ENCODE results near the gene RSBN1.
"Not testable (repeated sequence)": the region's sequence is repeated elsewhere in the genome, so short reads cannot be mapped to it uniquely, and the experiment has no call there.

Gene RSBN1

GRCh38 chr1:113811888-113812660 is at the start of gene RSBN1:
TSS of gene RSBN1 (minus strand) at chr1:113812476. CDS start at chr1:113812412, 64 bp downstream.
- peak; percentile 96 for DNase-seq (ENCODE audit: low read depth)

GRCh38 chr1:113861641-113862040 is 49.4 kb upstream of the RSBN1 start:
- no peak for DNase-seq (ENCODE audit: low read depth)

- no peak for DNase-seq (ENCODE audit: low read depth)
Measured at GRCh38 chr1:113860891-113861290, 48.6 kb upstream of the RSBN1 start.

GRCh38 chr1:113859478-113860175 is 47.4 kb upstream of the RSBN1 start:
- no peak for DNase-seq (ENCODE audit: low read depth)

- DNase-seq (ENCODE audit: low read depth): no peak
Measured at GRCh38 chr1:113858982-113859381, 46.7 kb upstream of the RSBN1 start.

GRCh38 chr1:113858418-113858817 is 46.1 kb upstream of the RSBN1 start:
- no peak for DNase-seq (ENCODE audit: low read depth)

GRCh38 chr1:113857776-113858175 is 45.5 kb upstream of the RSBN1 start:
- DNase-seq (ENCODE audit: low read depth): no peak

- no peak for DNase-seq (ENCODE audit: low read depth)
Measured at GRCh38 chr1:113856401-113856790, 44.1 kb upstream of the RSBN1 start.

GRCh38 chr1:113855630-113856400 is 43.5 kb upstream of the RSBN1 start:
- no peak for DNase-seq (ENCODE audit: low read depth)

GRCh38 chr1:113854234-113854633 is 42.0 kb upstream of the RSBN1 start:
- DNase-seq (ENCODE audit: low read depth): no peak

GRCh38 chr1:113852694-113853093 is 40.4 kb upstream of the RSBN1 start:
- not testable (repeated sequence) for DNase-seq (ENCODE audit: low read depth)

- no peak for DNase-seq (ENCODE audit: low read depth)
Measured at GRCh38 chr1:113850127-113850796, 38.0 kb upstream of the RSBN1 start.

- DNase-seq (ENCODE audit: low read depth): no peak
Measured at GRCh38 chr1:113849072-113849471, 36.8 kb upstream of the RSBN1 start.

GRCh38 chr1:113846391-113847035 is 34.2 kb upstream of the RSBN1 start:
- no peak for DNase-seq (ENCODE audit: low read depth)

- DNase-seq (ENCODE audit: low read depth): no peak
Measured at GRCh38 chr1:113836534-113836933, 24.3 kb upstream of the RSBN1 start.

- no peak for DNase-seq (ENCODE audit: low read depth)
Measured at GRCh38 chr1:113835686-113836290, 23.5 kb upstream of the RSBN1 start.

- DNase-seq (ENCODE audit: low read depth): no peak
Measured at GRCh38 chr1:113834716-113835115, 22.4 kb upstream of the RSBN1 start.

- DNase-seq (ENCODE audit: low read depth): no peak
Measured at GRCh38 chr1:113830039-113830438, 17.8 kb upstream of the RSBN1 start.

GRCh38 chr1:113821916-113822315 is 9.6 kb upstream of the RSBN1 start:
- DNase-seq (ENCODE audit: low read depth): no peak

GRCh38 chr1:113818578-113818977 is 6.3 kb upstream of the RSBN1 start:
- no peak for DNase-seq (ENCODE audit: low read depth)

- DNase-seq (ENCODE audit: low read depth): no peak
Measured at GRCh38 chr1:113813218-113813617, 942 bp upstream of the RSBN1 start.

All from stimulated activated CD8-positive, alpha-beta memory T cell treated with anti-CD3 and anti-CD28 coated beads, Interleukin-4, amount 100 ng/mL, for 24 hours (primary cell).